Neuronal stem cell (in vitro differentiated cells): ENCODE results near the gene SP110.

ENCODE experiments used
- DNase-seq: peaks from one replicate; pipeline ENCODE4 v3.0.0-alpha.2; 2013; ENCODE audit warnings: low spot score
- H2AFZ ChIP-seq: one replicate; pipeline ENCODE4 v1.6.1; 2013; ENCODE audit warnings: mild to moderate bottlenecking, low read length, inconsistent platforms
- H2AK5ac ChIP-seq: 2 replicates; pipeline ENCODE4 v1.6.1; 2013; ENCODE audit warnings: low read depth, mild to moderate bottlenecking, inconsistent platforms, low read length, moderate library complexity, mixed read lengths
- H2BK120ac ChIP-seq: 2 replicates; pipeline ENCODE4 v1.6.1; 2013; ENCODE audit warnings: low read depth, mild to moderate bottlenecking, inconsistent platforms, low read length, moderate library complexity, mixed read lengths
- H2BK12ac ChIP-seq: one replicate; pipeline ENCODE4 v1.6.1; 2013; ENCODE audit warnings: low read length, inconsistent platforms
- H2BK15ac ChIP-seq: 2 replicates; pipeline ENCODE4 v1.6.1; 2013; ENCODE audit warnings: mild to moderate bottlenecking, low read length, inconsistent platforms, mixed read lengths
- H2BK5ac ChIP-seq: one replicate; pipeline ENCODE4 v1.6.1; 2013; ENCODE audit warnings: inconsistent platforms, mild to moderate bottlenecking, low read length, moderate library complexity
- H3K14ac ChIP-seq: one replicate; pipeline ENCODE4 v1.6.1; 2013; ENCODE audit warnings: low read length, inconsistent platforms
- H3K18ac ChIP-seq: 2 replicates; pipeline ENCODE4 v1.6.1; 2013; ENCODE audit warnings: low read length, inconsistent platforms
- H3K23ac ChIP-seq: 2 replicates; pipeline ENCODE4 v1.6.1; 2013; ENCODE audit warnings: low read depth, mild to moderate bottlenecking, mixed read lengths, low read length, inconsistent platforms; ENCODE audit not compliant: poor library complexity
- H3K27ac ChIP-seq: replicated peaks from 3 replicates; pipeline ENCODE4 v1.5.1; 2013; ENCODE audit warnings: low read length, inconsistent platforms
- H3K27me3 ChIP-seq, 3 experiments: 2 replicates each; pipeline ENCODE4 v1.6.1; 2013; ENCODE audit warnings: low read length in 3 of 3, mild to moderate bottlenecking in 2 of 3, inconsistent platforms in 1 of 3, low read depth in 1 of 3, mixed read lengths in 1 of 3, moderate library complexity in 1 of 3; ENCODE audit not compliant: control insufficient read depth in 3 of 3, insufficient read depth in 3 of 3
- H3K36me3 ChIP-seq, 2 donors: replicated peaks in 1 of 2; 2 replicates each; pipeline ENCODE4 v1.6.1; 2013; ENCODE audit warnings: low read length in 2 of 2; ENCODE audit not compliant: control insufficient read depth in 2 of 2, insufficient read depth in 2 of 2
- H3K4ac ChIP-seq: 2 replicates; pipeline ENCODE4 v1.6.1; 2013; ENCODE audit warnings: inconsistent platforms, mild to moderate bottlenecking, low read length, moderate library complexity
- H3K4me1 ChIP-seq, 2 donors: 1 replicate in 1 of 2; 2 replicates in 1 of 2; pipeline ENCODE4 v1.6.1; 2013; ENCODE audit warnings: low read length in 2 of 2, low read depth in 1 of 2; ENCODE audit not compliant: control insufficient read depth in 2 of 2, insufficient read depth in 1 of 2
- H3K4me2 ChIP-seq: one replicate; pipeline ENCODE4 v1.6.1; 2013; ENCODE audit warnings: mild to moderate bottlenecking, low read length, inconsistent platforms; ENCODE audit not compliant: insufficient read depth, poor library complexity, severe bottlenecking
- H3K4me3 ChIP-seq, 2 donors: 2 replicates each; pipeline ENCODE4 v1.5.1; 2013; ENCODE audit warnings: low read length in 2 of 2, mild to moderate bottlenecking in 2 of 2, inconsistent platforms in 1 of 2, moderate library complexity in 1 of 2
- H3K79me1 ChIP-seq: one replicate; pipeline ENCODE4 v1.6.1; 2013; ENCODE audit warnings: low read depth, mild to moderate bottlenecking, inconsistent platforms, low read length, moderate library complexity
- H3K9ac ChIP-seq: one replicate; pipeline ENCODE4 v1.6.1; 2013; ENCODE audit warnings: mild to moderate bottlenecking, low read depth, low read length, inconsistent platforms; ENCODE audit not compliant: poor library complexity
- H3K9me3 ChIP-seq, 2 donors: replicated peaks in 1 of 2; 2 replicates each; pipeline versions ENCODE3 to v1.6.1; 2013; ENCODE audit warnings: low read length in 2 of 2, mild to moderate bottlenecking in 2 of 2, inconsistent platforms in 1 of 2, low read depth in 1 of 2, mixed read lengths in 1 of 2, moderate library complexity in 1 of 2; ENCODE audit not compliant: control insufficient read depth in 2 of 2, insufficient read depth in 1 of 2
- H4K8ac ChIP-seq: one replicate; pipeline ENCODE4 v1.6.1; 2013; ENCODE audit warnings: low read depth, mild to moderate bottlenecking, inconsistent platforms, low read length, moderate library complexity
- H4K91ac ChIP-seq: one replicate; pipeline ENCODE4 v1.6.1; 2013; ENCODE audit warnings: low read length, low read depth, mild to moderate bottlenecking, inconsistent platforms; ENCODE audit not compliant: poor library complexity
- WGBS, 2 donors: extraction: QIAGEN DNeasy Blood & Tissue Kit; methylation state at CpG; one replicate each; pipeline ENCODE4 v1.1.7; 2013; ENCODE audit warnings: missing lambda C conversion rate in 2 of 2, mixed read lengths in 1 of 2; ENCODE audit not compliant: insufficient read length in 2 of 2, insufficient replicate concordance in 1 of 2; ENCODE audit errors: extremely low coverage in 2 of 2; 5-methylcytosine and 5-hydroxymethylcytosine counted together

The SP110 gene

DNA sequence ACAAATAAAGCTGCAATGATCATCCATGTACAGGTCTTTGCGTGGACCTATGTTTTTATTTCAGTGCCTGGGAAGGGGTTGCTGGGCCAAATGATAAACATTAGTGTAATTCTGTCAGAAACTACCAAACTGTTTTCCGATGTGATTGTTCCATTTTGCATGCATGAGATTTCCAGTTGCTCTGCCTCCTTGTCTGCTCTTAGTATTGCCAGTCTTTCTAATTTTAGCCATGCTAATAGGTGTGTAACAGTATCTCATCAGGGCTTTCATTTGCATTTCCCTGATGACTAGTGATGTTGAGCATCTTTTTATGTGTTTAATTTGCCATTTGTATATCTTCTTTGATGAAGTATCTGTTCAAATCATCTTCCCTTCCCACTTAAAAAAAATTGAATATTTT is 67.5 kb downstream of the SP110 start:
- H3K4me3 ChIP-seq, result no peak overlapping the region
- no peaks in the 10 kb centered on the region for H3K36me3 ChIP-seq
- H2AK5ac ChIP-seq, result no peak overlapping the region
- H3K9ac ChIP-seq, result no peak overlapping the region
- peaks cover 0 to 4% of the 10 kb centered on the region in 2 donors for H3K4me1 ChIP-seq
- no peak overlapping the region for H2AFZ ChIP-seq
- no peak overlapping the region for H2BK12ac ChIP-seq
- H2BK15ac ChIP-seq, result no peak overlapping the region
- H3K4ac ChIP-seq, result no peak overlapping the region
- no peak overlapping the region for H3K23ac ChIP-seq
- no peaks in the 10 kb centered on the region for H3K79me1 ChIP-seq
- no peak overlapping the region for H2BK120ac ChIP-seq
- H2BK5ac ChIP-seq, result no peak overlapping the region
- no peak overlapping the region for H4K91ac ChIP-seq
- no CpG with 5 or more reads among the region's 2 CpGs for WGBS, 2 donors
- H3K14ac ChIP-seq, result no peak overlapping the region
- H3K27ac ChIP-seq, result no peak overlapping the region
- H3K18ac ChIP-seq, result no peak overlapping the region
- H4K8ac ChIP-seq, result no peak overlapping the region
- H3K4me2 ChIP-seq, result no peak overlapping the region
- H3K9me3 ChIP-seq, result no peaks in the 10 kb centered on the region
- no peaks in the 10 kb centered on the region for H3K27me3 ChIP-seq
- no peak for DNase-seq

DNA sequence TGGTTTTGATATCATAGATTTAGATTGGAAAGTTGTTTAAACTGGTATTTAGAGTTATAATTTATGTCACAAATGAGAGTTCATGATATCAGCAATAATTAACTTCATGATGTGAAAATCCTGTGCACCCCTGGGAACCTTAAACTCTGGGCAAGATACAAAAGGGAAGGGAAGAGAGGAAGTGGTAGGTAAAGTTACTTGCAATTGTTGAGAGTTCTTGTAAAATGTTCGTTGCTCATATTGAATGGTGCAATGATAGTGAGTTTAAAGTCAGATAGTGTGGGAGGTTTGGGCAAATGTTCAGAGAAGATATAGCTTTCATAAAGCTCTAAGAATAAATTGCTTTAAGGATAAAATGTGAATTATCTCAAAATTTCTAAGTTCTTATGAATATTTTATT is 75.4 kb downstream of the SP110 start:
- no peak overlapping the region for H3K4ac ChIP-seq
- no peaks in the 10 kb centered on the region for H3K4me1 ChIP-seq
- no peak overlapping the region for H3K4me3 ChIP-seq
- H3K4me2 ChIP-seq, result no peak overlapping the region
- no CpG with 5 or more reads among the region's 1 CpG for WGBS, 2 donors
- no peak overlapping the region for H2BK5ac ChIP-seq
- H4K8ac ChIP-seq, result no peak overlapping the region
- H4K91ac ChIP-seq, result no peak overlapping the region
- no peak overlapping the region for H3K9ac ChIP-seq
- H3K36me3 ChIP-seq, result no peaks in the 10 kb centered on the region
- no peak overlapping the region for H2BK15ac ChIP-seq
- H2AFZ ChIP-seq, result no peak overlapping the region
- no peaks in the 10 kb centered on the region for H3K27me3 ChIP-seq
- H3K9me3 ChIP-seq, result no peaks in the 10 kb centered on the region
- no peak overlapping the region for H3K27ac ChIP-seq
- no peak overlapping the region for H2AK5ac ChIP-seq
- H3K79me1 ChIP-seq, result no peaks in the 10 kb centered on the region
- no peak overlapping the region for H2BK12ac ChIP-seq
- DNase-seq, result no peak
- no peak overlapping the region for H3K23ac ChIP-seq
- no peak overlapping the region for H3K18ac ChIP-seq
- no peak overlapping the region for H2BK120ac ChIP-seq
- H3K14ac ChIP-seq, result no peak overlapping the region

GRCh38 chr2:230140667-230141066 is 79.1 kb downstream of the SP110 start:
- Histone ChIP-seq H4K91ac (no peak overlapping the region), H3K27ac (no peak overlapping the region), H3K27me3 (no peaks in the 10 kb centered on the region), H3K36me3 (no peaks in the 10 kb centered on the region), H2BK120ac (no peak overlapping the region), H3K79me1 (no peaks in the 10 kb centered on the region), H3K23ac (no peak overlapping the region), H3K4me2 (no peak overlapping the region), H2AFZ (no peak overlapping the region), H2BK5ac (no peak overlapping the region), H3K4me3 (no peak overlapping the region), H3K18ac (no peak overlapping the region), H3K9me3 (no peaks in the 10 kb centered on the region), H3K4ac (no peak overlapping the region), H2BK12ac (no peak overlapping the region), H3K14ac (no peak overlapping the region), H4K8ac (no peak overlapping the region), H2BK15ac (no peak overlapping the region), H3K4me1 (no peaks in the 10 kb centered on the region), H3K9ac (peak overlapping the region; percentile 36), H2AK5ac (no peak overlapping the region)
- DNase-seq, result no peak
- WGBS, 2 donors, result no CpG with 5 or more reads among the region's 3 CpGs

GRCh38 chr2:230137902-230138539 is 81.8 kb downstream of the SP110 start:
- H4K8ac ChIP-seq, result no peak overlapping the region
- H2AFZ ChIP-seq, result no peak overlapping the region
- H2BK12ac ChIP-seq, result no peak overlapping the region
- H3K4me2 ChIP-seq, result no peak overlapping the region
- no peak overlapping the region for H2BK5ac ChIP-seq
- no peaks in the 10 kb centered on the region for H3K27me3 ChIP-seq
- no peaks in the 10 kb centered on the region for H3K9me3 ChIP-seq
- no peak overlapping the region for H3K4ac ChIP-seq
- H3K14ac ChIP-seq, result no peak overlapping the region
- WGBS, 2 donors, result no CpG with 5 or more reads among the region's 1 CpG
- no peak overlapping the region for H3K23ac ChIP-seq
- no peak overlapping the region for H2BK15ac ChIP-seq
- no peaks in the 10 kb centered on the region for H3K79me1 ChIP-seq
- no peaks in the 10 kb centered on the region for H3K4me1 ChIP-seq
- no peak overlapping the region for H3K18ac ChIP-seq
- no peak overlapping the region for H4K91ac ChIP-seq
- H2BK120ac ChIP-seq, result no peak overlapping the region
- no peak overlapping the region for H2AK5ac ChIP-seq
- DNase-seq, result no peak
- no peaks in the 10 kb centered on the region for H3K36me3 ChIP-seq
- no peak overlapping the region for H3K27ac ChIP-seq
- no peak overlapping the region for H3K9ac ChIP-seq
- H3K4me3 ChIP-seq, result no peak overlapping the region
